Measurements from ENCODE around the gene EHBP1L1. TPM values are rescaled to one million over a fixed set of nuclear protein-coding genes. Genes with fewer than 3 reads are reported as not detected.

The EHBP1L1 gene
- total RNA-seq, 1 donor from 2014 or later = 10.1 TPM

GRCh38 chr11:65599216-65599954, 23.5 kb downstream of the EHBP1L1 start:
- Mint-ChIP-seq H3K9me3 (ENCODE audit: unreplicated experiment) (no peaks in the 10 kb centered on the region), H3K4me3 (ENCODE audit: unreplicated experiment) (no peak overlapping the region), H3K36me3 (ENCODE audit: low read depth, unreplicated experiment) (peaks cover 13% of the 10 kb centered on the region), H3K4me1 (ENCODE audit: low read depth, unreplicated experiment) (no peaks in the 10 kb centered on the region), H3K27me3 (ENCODE audit: low read depth, unreplicated experiment) (peaks cover 3% of the 10 kb centered on the region), H3K27ac (ENCODE audit: unreplicated experiment) (no peak overlapping the region)
- no peak overlapping the region for H3K4me2 ChIP-seq (ENCODE audit: low read length)
- no peak for FAIRE-seq
- no peaks in the 10 kb centered on the region for H3K4me1 ChIP-seq (ENCODE audit: insufficient read depth, low read length)
- H4K20me1 ChIP-seq (ENCODE audit: insufficient read depth, low read length) = peaks cover 7% of the 10 kb centered on the region
- H2AFZ ChIP-seq (ENCODE audit: low read depth, low read length) = no peak overlapping the region
- H3K27ac ChIP-seq (ENCODE audit: low read depth, low read length) = no peak overlapping the region
- no peaks in the 10 kb centered on the region for H3K9me3 ChIP-seq (ENCODE audit: insufficient read depth, low read depth, low read length)
- no peak overlapping the region for H3K9ac ChIP-seq (ENCODE audit: low read length)
- H3K27me3 ChIP-seq (ENCODE audit: insufficient read depth, low read length) = no peaks in the 10 kb centered on the region
- no peak for TF ChIP-seq EZH2 (IDR thresholded peaks at IDR 0.05; ENCODE audit: insufficient read depth, low read length)
- no peak for TF ChIP-seq CTCF (IDR thresholded peaks at IDR 0.05; ENCODE audit: insufficient read depth, low read depth, low read length)
- DNase-seq (ENCODE audit: low read depth) = no peak
- peaks cover 7% of the 10 kb centered on the region for H3K36me3 ChIP-seq (ENCODE audit: insufficient read depth, low read length)
- H3K79me2 ChIP-seq (ENCODE audit: insufficient read depth, low read length) = no peaks in the 10 kb centered on the region
- no peak overlapping the region for H3K4me3 ChIP-seq (ENCODE audit: insufficient read depth, low read depth, low read length)

GRCh38 chr11:65599955-65600246, 24.0 kb downstream of the EHBP1L1 start:
- Histone ChIP-seq H3K9ac (ENCODE audit: low read length) (no peak overlapping the region), H3K27ac (ENCODE audit: low read depth, low read length) (no peak overlapping the region), H3K36me3 (ENCODE audit: insufficient read depth, low read length) (peaks cover 12% of the 10 kb centered on the region), H3K9me3 (ENCODE audit: insufficient read depth, low read depth, low read length) (no peaks in the 10 kb centered on the region), H3K27me3 (ENCODE audit: insufficient read depth, low read length) (no peaks in the 10 kb centered on the region), H4K20me1 (ENCODE audit: insufficient read depth, low read length) (peaks cover 8% of the 10 kb centered on the region), H3K4me1 (ENCODE audit: insufficient read depth, low read length) (no peaks in the 10 kb centered on the region), H3K4me3 (ENCODE audit: insufficient read depth, low read depth, low read length) (no peak overlapping the region), H3K79me2 (ENCODE audit: insufficient read depth, low read length) (no peaks in the 10 kb centered on the region), H2AFZ (ENCODE audit: low read depth, low read length) (no peak overlapping the region), H3K4me2 (ENCODE audit: low read length) (no peak overlapping the region)
- Mint-ChIP-seq H3K9me3 (ENCODE audit: unreplicated experiment) (no peaks in the 10 kb centered on the region), H3K4me1 (ENCODE audit: low read depth, unreplicated experiment) (no peaks in the 10 kb centered on the region), H3K4me3 (ENCODE audit: unreplicated experiment) (no peak overlapping the region), H3K27ac (ENCODE audit: unreplicated experiment) (no peak overlapping the region), H3K36me3 (ENCODE audit: low read depth, unreplicated experiment) (peaks cover 13% of the 10 kb centered on the region), H3K27me3 (ENCODE audit: low read depth, unreplicated experiment) (peaks cover 2% of the 10 kb centered on the region)
- no peak for FAIRE-seq
- DNase-seq (ENCODE audit: low read depth) = no peak
- TF ChIP-seq EZH2 (IDR thresholded peaks at IDR 0.05; ENCODE audit: insufficient read depth, low read length) (no peak), CTCF (IDR thresholded peaks at IDR 0.05; ENCODE audit: insufficient read depth, low read depth, low read length) (no peak)

- Histone ChIP-seq H3K27ac (ENCODE audit: low read depth, low read length) (no peak overlapping the region), H3K79me2 (ENCODE audit: insufficient read depth, low read length) (peaks cover 16% of the 10 kb centered on the region), H4K20me1 (ENCODE audit: insufficient read depth, low read length) (peaks cover 48% of the 10 kb centered on the region), H3K36me3 (ENCODE audit: insufficient read depth, low read length) (peaks cover 21% of the 10 kb centered on the region), H3K4me3 (ENCODE audit: insufficient read depth, low read depth, low read length) (no peak overlapping the region), H3K9ac (ENCODE audit: low read length) (no peak overlapping the region), H3K27me3 (ENCODE audit: insufficient read depth, low read length) (no peaks in the 10 kb centered on the region), H2AFZ (ENCODE audit: low read depth, low read length) (no peak overlapping the region), H3K9me3 (ENCODE audit: insufficient read depth, low read depth, low read length) (no peaks in the 10 kb centered on the region), H3K4me1 (ENCODE audit: insufficient read depth, low read length) (peaks cover 11% of the 10 kb centered on the region), H3K4me2 (ENCODE audit: low read length) (no peak overlapping the region)
- Mint-ChIP-seq H3K36me3 (ENCODE audit: low read depth, unreplicated experiment) (peaks cover 26% of the 10 kb centered on the region), H3K4me1 (ENCODE audit: low read depth, unreplicated experiment) (peaks cover 4% of the 10 kb centered on the region), H3K27ac (ENCODE audit: unreplicated experiment) (no peak overlapping the region), H3K27me3 (ENCODE audit: low read depth, unreplicated experiment) (no peaks in the 10 kb centered on the region), H3K4me3 (ENCODE audit: unreplicated experiment) (no peak overlapping the region), H3K9me3 (ENCODE audit: unreplicated experiment) (no peaks in the 10 kb centered on the region)
- no peak for FAIRE-seq
- no peak for DNase-seq (ENCODE audit: low read depth)
- no peak for TF ChIP-seq EZH2 (IDR thresholded peaks at IDR 0.05; ENCODE audit: insufficient read depth, low read length)
Observed at GRCh38 chr11:65604258-65604657, 28.4 kb downstream of the EHBP1L1 start.
